A673 (cell line): ENCODE data around the gene THAP4. TPM values are rescaled to one million over a fixed set of nuclear protein-coding genes. Genes with fewer than 3 reads are reported as not detected.

Experiments used
- BruUV-seq: library from RNA; stranded (reverse); fragments of 400-500 nt; replicated peaks from 2 replicates; lab custom pipeline; 2021; lab: Mats Ljungman, UMichigan
- CTCF ChIA-PET: fragments of 300-600 bp; sonication (Branson Sonifier 250); formaldehyde crosslinking; loops from one replicate; lab custom pipeline; 2022; ENCODE audit warnings: antibody characterized with exemption; lab: Charles Lee
- POLR2A ChIA-PET: fragments of 300-600 bp; sonication (Branson Sonifier 250); formaldehyde crosslinking; loops from one replicate; lab custom pipeline; 2022; ENCODE audit warnings: antibody characterized with exemption; ENCODE audit not compliant: low non-redundant PET; lab: Charles Lee
- DNase-seq: peaks from one replicate; pipeline ENCODE4 v3.0.0-alpha.2; 2015; ENCODE audit warnings: low spot score
- H3K27ac ChIP-seq: fragments of 200-600 bp; sonication (generic); 2 replicates; pipeline ENCODE4 v1.5.1; 2016; ENCODE audit warnings: mixed run types, low read depth, mild to moderate bottlenecking, mixed read lengths, antibody characterized with exemption, low read length; ENCODE audit not compliant: poor library complexity, severe bottlenecking
- H3K27me3 ChIP-seq: fragments of 200-600 bp; sonication (generic); replicated peaks from 2 replicates; pipeline ENCODE4 v1.6.1; 2017; ENCODE audit warnings: mixed run types, low read depth, mild to moderate bottlenecking, mixed read lengths, antibody characterized with exemption, low read length; ENCODE audit not compliant: insufficient read depth, poor library complexity
- H3K36me3 ChIP-seq: fragments of 200-600 bp; sonication (generic); 2 replicates; pipeline ENCODE4 v1.6.1; 2016; ENCODE audit warnings: mixed run types, mild to moderate bottlenecking, mixed read lengths, antibody characterized with exemption, low read length; ENCODE audit not compliant: insufficient read depth, poor library complexity, severe bottlenecking
- H3K4me1 ChIP-seq: fragments of 200-600 bp; sonication (generic); 2 replicates; pipeline ENCODE4 v1.6.1; 2017; ENCODE audit warnings: mixed run types, mild to moderate bottlenecking, mixed read lengths, antibody characterized with exemption, low read length; ENCODE audit not compliant: insufficient read depth, poor library complexity, severe bottlenecking
- H3K4me3 ChIP-seq: fragments of 200-600 bp; sonication (generic); 2 replicates; pipeline ENCODE4 v1.5.1; 2016; ENCODE audit warnings: low read depth, mixed run types, mild to moderate bottlenecking, mixed read lengths, low read length; ENCODE audit not compliant: poor library complexity, severe bottlenecking
- H3K9me3 ChIP-seq: fragments of 200-600 bp; sonication (generic); 2 replicates; pipeline ENCODE4 v1.6.1; 2016; ENCODE audit warnings: mixed run types, low read depth, mild to moderate bottlenecking, mixed read lengths, antibody characterized with exemption, low read length; ENCODE audit not compliant: poor library complexity, severe bottlenecking
- CTCF ChIP-seq: fragments of 300-800, 200-600 bp; sonication (generic); conservative IDR thresholded peaks from 2 replicates; pipeline ENCODE4 v1.5.1; 2017; ENCODE audit warnings: low read depth, mild to moderate bottlenecking, antibody characterized with exemption, low read length, moderate library complexity, mixed read lengths
- EZH2 ChIP-seq: fragments of 200-600 bp; sonication (generic); IDR thresholded peaks from 2 replicates; pipeline ENCODE4 v1.6.1; 2017; ENCODE audit warnings: borderline replicate concordance, low read depth, mild to moderate bottlenecking, mixed read lengths, antibody characterized with exemption, low read length; ENCODE audit not compliant: poor library complexity, severe bottlenecking
- intact Hi-C: fragments of 100-400 bp; cut with micrococcal nuclease; formaldehyde crosslinking; loops from one replicate; pipeline ENCODE4 v1.10.0; 2022; ENCODE audit not compliant: unreplicated experiment
- total RNA-seq: library from RNA; stranded (reverse); gene quantifications from 2 replicates; pipeline ENCODE4 v1.2.3, GENCODE V29; 2021

Gene THAP4
- total RNA-seq, 1 experiment from 2014 or later, result 82.0 TPM

DNA sequence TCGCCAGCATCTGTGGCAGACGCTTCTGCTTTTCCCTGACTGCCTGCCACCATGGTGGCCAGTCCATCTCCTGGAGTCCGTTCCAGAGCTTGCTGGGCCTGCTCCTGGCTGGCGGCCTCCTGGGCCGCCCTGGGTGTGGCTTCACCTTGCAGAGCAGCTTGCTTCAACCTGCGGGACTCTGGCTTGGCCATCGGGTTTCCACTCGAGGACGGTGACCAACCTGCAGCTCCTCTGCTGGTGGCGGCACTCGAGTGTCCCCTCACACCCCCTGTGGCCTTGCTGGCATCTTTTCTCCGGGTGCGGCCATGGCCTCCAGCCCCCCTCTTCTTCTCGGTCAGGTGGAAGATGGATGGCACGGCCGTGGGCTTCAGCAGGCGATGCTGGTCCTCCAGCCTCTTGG is 3.4 kb downstream of the THAP4 start:
- ChIA-PET CTCF (no interaction called here), POLR2A (no interaction called here)
- H3K4me1 ChIP-seq, result peaks cover 2% of the 10 kb centered on the region
- no peak overlapping the region for H3K4me3 ChIP-seq
- H3K27me3 ChIP-seq, result no peaks in the 10 kb centered on the region
- no peaks in the 10 kb centered on the region for H3K9me3 ChIP-seq
- intact Hi-C loops, result no loop called here
- BruUV-seq, result TSS peak; percentile 8
- no peak for DNase-seq
- no peak for TF ChIP-seq EZH2
- no peak for TF ChIP-seq CTCF
- H3K27ac ChIP-seq, result no peak overlapping the region
- peaks cover 36% of the 10 kb centered on the region for H3K36me3 ChIP-seq

GRCh38 chr2:241632478-241633325 is 4.3 kb downstream of the THAP4 start:
- Histone ChIP-seq H3K4me3 (no peak overlapping the region), H3K27ac (no peak overlapping the region), H3K4me1 (no peaks in the 10 kb centered on the region), H3K27me3 (no peaks in the 10 kb centered on the region), H3K9me3 (no peaks in the 10 kb centered on the region), H3K36me3 (peaks cover 36% of the 10 kb centered on the region)
- ChIA-PET CTCF (no interaction called here), POLR2A (no interaction called here)
- intact Hi-C loops, result no loop called here
- no TSS peak for BruUV-seq
- no peak for DNase-seq
- TF ChIP-seq CTCF (no peak), EZH2 (no peak)

GRCh38 chr2:241629762-241630435 is 7.1 kb downstream of the THAP4 start:
- DNase-seq, result no peak
- peaks cover 33% of the 10 kb centered on the region for H3K36me3 ChIP-seq
- intact Hi-C loops, result no loop called here
- no peak overlapping the region for H3K27ac ChIP-seq
- BruUV-seq, result no TSS peak
- ChIA-PET POLR2A (no interaction called here), CTCF (no interaction called here)
- H3K4me1 ChIP-seq, result no peaks in the 10 kb centered on the region
- no peak for TF ChIP-seq EZH2
- no peak for TF ChIP-seq CTCF
- no peaks in the 10 kb centered on the region for H3K9me3 ChIP-seq
- H3K27me3 ChIP-seq, result no peaks in the 10 kb centered on the region
- H3K4me3 ChIP-seq, result no peak overlapping the region
